Measurements from ENCODE around the gene PHLPP1.

Gene PHLPP1

DNA sequence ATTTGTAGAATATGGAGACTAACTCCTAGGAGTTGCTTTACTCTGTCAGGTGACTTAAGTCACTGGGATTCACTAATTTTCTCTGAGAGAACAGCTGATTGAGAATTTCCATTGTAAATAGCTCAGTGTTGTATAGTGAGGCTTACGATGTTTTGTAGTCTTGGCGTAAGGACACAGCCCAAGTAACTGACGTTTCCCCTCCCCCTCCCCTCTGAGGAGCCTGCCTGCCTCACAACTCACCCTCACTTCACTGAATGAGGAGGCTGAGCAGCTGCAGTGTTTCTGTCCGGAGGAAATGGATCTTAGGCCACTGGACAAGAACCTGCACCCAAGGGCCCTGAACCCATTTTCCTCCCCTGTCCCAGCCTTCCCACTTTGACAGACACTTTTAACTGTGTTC, 264.6 kb downstream of the PHLPP1 start:
- DNase-seq (ENCODE audit: insufficient read length, low spot score) (no peak), FAIRE-seq (no peak)
- no peak for TF ChIP-seq POLR2A (IDR thresholded peaks at IDR 0.05; ENCODE audit: low read depth, low read length)

DNA sequence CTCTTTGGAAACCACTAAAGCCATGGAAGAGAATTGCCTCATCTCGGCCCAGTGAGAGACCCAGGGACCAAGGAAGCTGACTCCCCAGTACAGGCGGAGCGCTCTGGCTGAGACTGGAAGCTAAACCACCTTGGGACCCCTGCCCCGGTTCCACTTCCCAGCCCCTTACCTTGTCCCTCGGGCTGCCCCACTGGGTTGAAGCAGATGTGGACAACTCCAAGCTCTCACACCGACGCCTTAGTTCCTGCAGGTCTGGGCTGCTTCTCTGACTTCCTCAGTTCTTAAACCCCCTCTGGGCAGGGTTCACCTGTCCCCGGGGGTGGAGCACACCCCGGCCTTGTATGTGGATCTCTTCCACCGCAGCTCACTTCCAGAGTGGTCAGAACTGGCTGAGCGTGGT, 266.2 kb downstream of the PHLPP1 start:
- DNase-seq (ENCODE audit: insufficient read length, low spot score) (no peak), FAIRE-seq (no peak)
- no peak for TF ChIP-seq POLR2A (IDR thresholded peaks at IDR 0.05; ENCODE audit: low read depth, low read length)

DNA sequence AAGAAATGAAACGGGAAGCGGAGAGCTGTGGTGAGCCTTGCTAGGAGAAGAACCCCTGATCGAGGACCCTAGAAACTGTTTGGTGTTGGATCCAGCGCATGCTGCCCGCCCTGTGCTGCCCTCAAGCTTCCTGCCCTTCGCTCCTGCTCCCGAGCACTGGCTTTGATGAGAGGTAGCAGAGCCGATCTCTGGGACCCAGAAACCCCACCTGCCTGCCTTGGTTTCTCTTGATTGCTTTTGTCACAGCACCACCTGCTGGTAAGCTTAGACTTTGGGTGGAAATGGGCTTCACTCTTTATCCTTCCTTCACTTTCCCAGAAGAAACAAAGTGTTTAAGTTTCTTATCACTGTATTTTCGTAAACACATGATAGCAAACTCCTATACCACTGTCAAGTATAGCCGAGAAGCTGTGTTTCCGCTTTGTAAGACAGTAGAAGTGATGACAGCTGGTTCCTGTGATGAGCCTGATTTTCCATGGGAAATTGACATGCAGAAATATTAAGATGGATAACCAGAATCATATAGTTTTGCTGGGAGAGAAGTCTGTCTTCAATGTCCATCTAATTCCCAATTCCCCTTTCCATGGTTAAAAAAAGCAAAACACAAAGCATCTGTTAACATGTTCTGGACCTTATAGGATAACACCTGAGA, 267.4 kb downstream of the PHLPP1 start:
- FAIRE-seq (no peak), DNase-seq (ENCODE audit: insufficient read length, low spot score) (no peak)
- no peak for TF ChIP-seq POLR2A (IDR thresholded peaks at IDR 0.05; ENCODE audit: low read depth, low read length)

DNA sequence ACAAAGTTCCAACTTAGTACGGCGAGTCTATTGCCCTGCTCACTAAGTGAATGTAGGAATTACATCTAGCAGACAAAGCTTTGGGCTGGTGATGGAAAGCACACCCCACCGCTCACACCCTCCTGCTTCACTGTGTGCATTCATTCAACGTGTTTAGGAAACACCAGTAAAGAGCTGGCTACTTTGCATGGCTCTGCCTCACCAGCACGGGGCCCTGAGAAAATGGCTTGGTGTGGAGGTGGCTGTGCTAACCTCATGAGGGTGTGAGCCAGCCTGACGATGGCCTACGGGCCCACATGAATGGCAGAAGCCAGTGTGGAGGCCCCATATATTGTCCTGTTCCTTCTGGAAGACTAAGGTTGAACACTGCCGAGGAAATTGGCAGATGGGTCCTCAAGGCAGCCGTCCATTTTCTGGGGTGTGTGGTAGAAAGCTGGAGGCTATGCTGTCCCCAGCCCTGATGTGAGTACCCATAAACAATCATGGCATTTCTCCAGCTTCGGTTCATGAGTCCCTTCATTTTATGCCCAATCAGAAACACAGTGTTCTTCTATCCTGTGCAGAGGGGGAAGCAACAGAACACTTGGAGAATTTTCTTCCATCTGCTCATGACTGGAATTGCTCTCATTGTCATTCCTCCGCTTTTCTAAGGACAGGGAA, 269.4 kb downstream of the PHLPP1 start:
- DNase-seq (ENCODE audit: insufficient read length, low spot score): no peak
- FAIRE-seq: no peak
- no peak for TF ChIP-seq POLR2A (IDR thresholded peaks at IDR 0.05; ENCODE audit: low read depth, low read length)

DNA sequence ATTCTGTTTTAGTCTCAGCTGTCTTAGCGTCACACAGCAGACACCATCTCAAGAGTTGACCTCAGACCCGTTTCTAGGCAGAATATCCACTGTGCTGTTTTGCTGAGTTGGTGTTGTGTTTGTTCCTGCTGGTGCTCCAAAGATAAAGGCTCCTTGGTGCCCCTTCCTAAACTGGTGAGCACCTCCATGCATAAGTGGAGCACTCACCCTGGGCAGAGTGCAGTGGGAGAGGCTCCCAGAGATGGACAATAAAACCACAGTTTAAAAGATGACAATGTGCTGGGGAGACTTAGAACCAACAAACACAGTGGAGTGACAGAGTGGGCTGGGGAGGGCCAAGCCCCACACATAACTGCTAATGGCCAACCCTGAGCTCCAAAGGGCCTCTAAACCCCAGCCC, 271.1 kb downstream of the PHLPP1 start:
- TF ChIP-seq POLR2A (IDR thresholded peaks at IDR 0.05; ENCODE audit: low read depth, low read length): no peak
- FAIRE-seq: no peak
- DNase-seq (ENCODE audit: insufficient read length, low spot score): no peak

DNA sequence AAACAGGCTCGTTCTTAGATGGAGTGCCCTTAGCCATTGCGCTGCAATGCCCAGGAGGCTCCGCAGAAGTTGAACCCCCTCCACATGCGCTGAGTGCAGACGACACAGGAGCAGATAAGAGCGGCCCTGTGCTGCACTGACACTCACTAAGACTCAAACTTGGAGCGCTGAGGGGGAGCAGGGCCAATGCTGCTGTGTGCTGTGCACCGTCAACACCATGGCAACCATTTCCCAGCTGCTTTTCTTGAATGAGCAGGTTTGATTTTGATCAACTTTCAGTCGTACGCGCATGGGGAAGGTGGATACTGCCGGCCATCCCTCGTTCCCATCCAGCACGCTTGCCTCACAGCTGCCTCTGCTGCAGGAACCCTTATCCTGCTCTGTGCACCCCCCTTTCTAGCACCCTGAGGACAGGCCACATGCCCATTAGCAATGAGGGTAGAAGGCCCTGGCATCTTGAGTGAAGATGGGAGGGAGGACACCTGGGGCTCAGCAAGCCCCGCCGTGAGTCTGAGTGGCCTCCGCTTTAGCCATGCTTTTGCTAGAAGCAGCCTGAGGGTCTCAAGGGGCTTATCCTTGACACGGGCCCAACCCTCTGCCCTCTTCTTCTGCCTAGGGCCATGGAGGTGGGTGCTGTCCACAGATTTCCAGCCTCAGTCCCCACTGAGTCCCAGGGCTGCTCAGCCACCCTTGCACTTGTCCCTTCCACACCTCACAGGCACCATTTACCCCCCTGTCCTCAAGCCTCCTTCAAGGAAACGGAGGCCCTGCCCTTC, 271.9 kb downstream of the PHLPP1 start:
- DNase-seq (ENCODE audit: insufficient read length, low spot score) (no peak), FAIRE-seq (no peak)
- no peak for TF ChIP-seq POLR2A (IDR thresholded peaks at IDR 0.05; ENCODE audit: low read depth, low read length)

DNA sequence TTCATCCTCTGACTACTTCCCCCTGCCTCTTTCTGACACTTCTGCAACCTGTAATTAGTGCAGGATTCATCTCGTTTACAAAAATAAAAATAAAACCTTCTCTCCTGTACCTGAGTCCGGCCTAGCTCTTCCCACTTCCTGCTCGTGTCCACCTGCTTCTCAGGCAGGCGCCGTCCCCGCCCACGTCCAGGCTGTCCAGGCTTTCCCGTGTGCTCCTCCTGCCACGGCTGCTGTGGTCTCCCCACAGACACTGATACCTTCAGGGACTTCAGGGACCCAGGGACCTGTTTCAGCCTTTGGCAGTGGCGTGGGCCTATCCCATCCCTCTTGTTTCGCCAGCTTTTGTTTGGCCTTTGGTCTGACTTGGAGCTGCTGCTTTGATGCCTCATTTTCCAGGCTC, 272.5 kb downstream of the PHLPP1 start:
- DNase-seq (ENCODE audit: insufficient read length, low spot score) (no peak), FAIRE-seq (no peak)
- TF ChIP-seq POLR2A (IDR thresholded peaks at IDR 0.05; ENCODE audit: low read depth, low read length): no peak

DNA sequence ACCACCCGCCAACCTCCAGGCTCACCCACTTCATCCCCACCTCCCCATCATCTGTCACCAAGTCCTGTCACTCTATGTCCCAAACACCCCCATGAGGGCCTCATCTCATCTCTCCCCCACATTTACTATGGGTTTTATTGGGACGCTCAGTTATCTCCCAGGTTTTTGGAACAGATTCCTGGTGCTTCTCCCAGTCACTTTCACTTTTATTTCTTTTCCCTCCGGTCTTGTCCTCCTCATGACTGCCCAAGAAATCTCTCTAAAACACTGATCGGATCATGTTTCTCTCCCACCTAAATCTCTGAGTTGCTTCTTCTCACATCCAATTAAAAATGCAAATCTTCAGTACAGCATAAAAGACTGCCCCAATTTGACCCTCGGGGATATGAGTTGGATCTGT, 273.1 kb downstream of the PHLPP1 start:
- TF ChIP-seq POLR2A (IDR thresholded peaks at IDR 0.05; ENCODE audit: low read depth, low read length): no peak
- DNase-seq (ENCODE audit: insufficient read length, low spot score): no peak
- no peak for FAIRE-seq

DNA sequence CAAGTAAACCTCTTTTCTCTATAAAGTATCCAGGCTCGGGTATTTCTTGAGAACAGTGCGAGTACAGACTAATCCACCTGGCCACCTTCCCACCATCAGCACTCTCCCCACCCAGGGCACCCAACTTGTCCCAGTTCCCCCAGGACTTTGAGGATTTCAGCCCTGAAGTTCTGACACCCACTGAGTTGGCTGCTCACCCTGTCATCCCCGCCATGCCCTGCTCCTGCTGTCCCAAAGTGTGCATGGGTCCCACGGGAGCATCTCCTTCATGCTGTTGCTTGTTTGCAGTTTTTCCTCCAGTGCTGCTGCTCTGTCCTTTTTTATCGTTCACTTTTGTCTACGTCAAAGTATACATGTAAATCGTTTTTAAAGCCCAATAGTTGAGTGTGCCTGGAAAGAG, 273.9 kb downstream of the PHLPP1 start:
- FAIRE-seq (no peak), DNase-seq (ENCODE audit: insufficient read length, low spot score) (no peak)
- no peak for TF ChIP-seq POLR2A (IDR thresholded peaks at IDR 0.05; ENCODE audit: low read depth, low read length)

DNA sequence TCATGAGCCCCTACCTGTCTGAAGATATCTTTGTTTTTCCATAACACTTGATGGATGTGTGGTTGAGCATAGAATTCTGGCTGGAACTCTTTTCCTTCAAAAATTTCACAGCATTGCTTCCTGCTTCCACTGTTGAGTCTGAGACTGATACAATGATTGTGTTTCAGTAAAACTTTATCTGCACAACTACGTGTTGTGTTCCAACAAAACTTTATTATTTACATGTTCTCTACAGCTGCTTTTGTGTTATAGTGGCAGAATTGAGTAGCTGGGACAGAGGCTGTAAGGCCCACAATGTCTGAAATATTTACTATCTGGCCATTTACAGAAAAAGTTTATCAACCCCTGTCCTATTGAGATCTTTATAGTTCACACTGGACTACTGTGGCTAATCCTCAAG, 275.3 kb downstream of the PHLPP1 start:
- FAIRE-seq: no peak

DNA sequence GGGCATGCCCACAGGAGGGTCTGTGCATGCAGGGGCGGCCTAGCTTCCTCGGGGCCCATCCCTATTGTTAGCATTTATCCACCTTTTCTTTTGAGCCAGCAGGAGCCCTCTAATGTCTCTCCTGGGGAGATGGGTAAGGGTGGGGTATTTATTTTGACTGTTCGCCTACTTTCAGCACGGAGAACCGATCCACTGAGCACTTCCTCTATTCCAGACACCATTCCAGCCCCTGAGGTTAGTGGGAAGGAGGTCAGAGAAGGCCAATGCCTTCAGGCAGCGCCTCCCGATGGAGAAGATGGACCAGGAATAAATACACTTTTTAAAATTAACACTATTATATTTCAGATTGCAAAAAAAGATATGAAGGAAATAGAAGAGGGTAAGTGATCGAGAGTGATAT, 276.0 kb downstream of the PHLPP1 start:
- FAIRE-seq (no peak), DNase-seq (ENCODE audit: insufficient read length, low spot score) (no peak)
- TF ChIP-seq POLR2A (IDR thresholded peaks at IDR 0.05; ENCODE audit: low read depth, low read length): no peak

More for the DNA sequence above, 275.3 kb downstream of the PHLPP1 start:
- TF ChIP-seq POLR2A (IDR thresholded peaks at IDR 0.05; ENCODE audit: low read depth, low read length): no peak
- DNase-seq (ENCODE audit: insufficient read length, low spot score): no peak

DNA sequence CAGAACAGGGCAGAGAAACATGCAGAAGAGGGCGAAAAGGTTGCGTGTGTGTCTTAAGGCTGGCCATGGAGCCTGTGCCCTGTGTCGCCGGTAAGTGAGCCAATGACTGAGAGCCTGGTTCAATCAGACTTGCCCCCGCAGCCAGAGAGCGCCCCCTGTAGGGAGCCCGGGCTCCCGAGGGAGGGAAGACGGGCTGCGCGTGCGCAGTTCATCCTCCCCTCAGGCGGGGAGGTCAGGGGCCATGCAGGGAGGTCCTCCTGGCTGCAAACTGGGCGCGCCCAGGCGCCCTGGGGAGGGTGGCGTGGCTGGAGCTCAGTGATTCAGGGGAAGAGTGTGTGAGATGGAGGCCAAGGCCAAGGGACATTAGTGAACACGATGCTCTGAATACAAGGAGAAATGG, 276.6 kb downstream of the PHLPP1 start:
- TF ChIP-seq POLR2A (IDR thresholded peaks at IDR 0.05; ENCODE audit: low read depth, low read length): no peak
- FAIRE-seq: no peak

DNA sequence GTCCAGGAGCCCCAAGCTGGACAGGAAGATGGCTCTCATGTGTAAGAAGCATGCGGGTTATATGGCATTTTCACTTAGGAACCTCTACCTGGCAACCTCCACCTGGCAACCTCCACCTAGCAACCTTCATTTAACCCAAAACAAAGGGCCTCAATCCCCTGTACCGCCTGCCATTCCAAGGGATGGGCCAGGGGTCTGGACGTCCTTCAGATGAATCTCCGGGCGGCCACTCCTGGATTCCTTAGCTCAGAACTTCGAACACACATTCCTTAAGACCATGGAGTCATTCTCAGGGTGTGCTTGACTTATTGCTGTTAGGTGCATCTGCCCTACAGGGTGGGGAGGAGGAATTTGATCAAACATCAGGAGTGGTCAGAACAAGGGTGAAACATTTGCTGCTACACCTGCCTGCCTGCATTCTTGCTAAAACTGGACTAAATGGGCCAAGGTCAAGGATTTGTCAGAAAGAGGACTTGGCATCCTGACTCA, 277.6 kb downstream of the PHLPP1 start:
- FAIRE-seq: no peak
- TF ChIP-seq POLR2A (IDR thresholded peaks at IDR 0.05; ENCODE audit: low read depth, low read length): no peak
- no peak for DNase-seq (ENCODE audit: insufficient read length, low spot score)

More for the DNA sequence above, 276.6 kb downstream of the PHLPP1 start:
- DNase-seq (ENCODE audit: insufficient read length, low spot score): no peak

DNA sequence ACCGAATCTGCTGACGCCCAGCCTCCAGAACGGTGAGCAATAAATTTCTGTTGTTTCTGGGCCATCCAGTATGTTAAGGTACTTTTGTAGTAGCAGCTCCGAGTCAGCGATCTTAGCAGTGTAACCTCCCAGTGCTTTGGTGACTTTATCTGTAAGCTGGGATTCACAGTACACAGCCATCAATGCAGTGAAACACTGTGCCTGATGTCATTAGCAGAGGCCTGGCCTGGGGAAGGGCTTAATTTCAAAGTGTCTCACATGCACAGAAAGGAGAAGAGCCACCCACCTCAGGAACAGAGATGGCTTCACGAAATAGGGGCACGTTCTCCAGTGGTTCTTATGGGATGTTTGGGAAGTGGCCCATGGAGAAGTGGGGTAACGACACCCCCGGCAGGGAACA, 281.2 kb downstream of the PHLPP1 start:
- DNase-seq (ENCODE audit: insufficient read length, low spot score) (no peak), FAIRE-seq (no peak)
- no peak for TF ChIP-seq POLR2A (IDR thresholded peaks at IDR 0.05; ENCODE audit: low read depth, low read length)

All from H54 (cell line).